Mesenchymal stem cell (in vitro differentiated cells and primary cell): Measurements from ENCODE around the gene CEP170.
A peak's percentile ranks its signal among the peaks of the same experiment; 100 is the strongest.

Source experiments
- DNase-seq: peaks from one replicate; pipeline ENCODE4 v3.0.0-alpha.2; 2013
- H2AFZ ChIP-seq: one replicate; pipeline ENCODE4 v1.6.1; 2013; ENCODE audit warnings: low read depth, mild to moderate bottlenecking, control low read depth, inconsistent platforms, low read length, moderate library complexity
- H2AK5ac ChIP-seq: 2 replicates; pipeline ENCODE4 v1.6.1; 2013; ENCODE audit warnings: low read length, moderate library complexity, mild to moderate bottlenecking, inconsistent platforms; ENCODE audit not compliant: severe bottlenecking
- H2BK120ac ChIP-seq: one replicate; pipeline ENCODE4 v1.6.1; 2013; ENCODE audit warnings: low read depth, mild to moderate bottlenecking, inconsistent platforms, low read length, moderate library complexity
- H2BK12ac ChIP-seq, 2 experiments: one replicate each; pipeline ENCODE4 v1.6.1; 2013; ENCODE audit warnings: inconsistent platforms in 2 of 2, low read length in 2 of 2, mild to moderate bottlenecking in 2 of 2, moderate library complexity in 2 of 2, control low read depth in 1 of 2
- H2BK15ac ChIP-seq: one replicate; pipeline ENCODE4 v1.6.1; 2013; ENCODE audit warnings: mild to moderate bottlenecking, low read depth, inconsistent platforms; ENCODE audit not compliant: poor library complexity, severe bottlenecking
- H2BK5ac ChIP-seq: 2 replicates; pipeline ENCODE4 v1.6.1; 2013; ENCODE audit warnings: low read depth, mild to moderate bottlenecking, low read length, control low read depth, inconsistent platforms; ENCODE audit not compliant: poor library complexity, severe bottlenecking
- H3K14ac ChIP-seq, 2 experiments: one replicate each; pipeline ENCODE4 v1.6.1; 2013; ENCODE audit warnings: inconsistent platforms in 2 of 2, low read length in 2 of 2, control low read depth in 1 of 2, mild to moderate bottlenecking in 1 of 2, moderate library complexity in 1 of 2
- H3K18ac ChIP-seq, 2 experiments: one replicate each; pipeline ENCODE4 v1.6.1; 2013; ENCODE audit warnings: inconsistent platforms in 2 of 2, low read length in 2 of 2, control low read depth in 1 of 2, low read depth in 1 of 2, mild to moderate bottlenecking in 1 of 2
- H3K23ac ChIP-seq, 2 experiments: one replicate each; pipeline ENCODE4 v1.6.1; 2013; ENCODE audit warnings: inconsistent platforms in 2 of 2, low read length in 2 of 2, mild to moderate bottlenecking in 2 of 2, moderate library complexity in 2 of 2, control low read depth in 1 of 2
- H3K27ac ChIP-seq: 2 replicates; pipeline ENCODE4 v1.5.1; 2013; ENCODE audit warnings: mild to moderate bottlenecking, moderate library complexity, low read length, control low read depth, inconsistent platforms; ENCODE audit not compliant: poor library complexity, severe bottlenecking
- H3K27me3 ChIP-seq, 2 experiments: 2 replicates each; pipeline versions ENCODE4 v1.6.1 to v1.7.0; 2013; ENCODE audit warnings: low read length in 2 of 2, mild to moderate bottlenecking in 2 of 2, moderate library complexity in 2 of 2, control low read depth in 1 of 2, inconsistent platforms in 1 of 2; ENCODE audit not compliant: control insufficient read depth in 1 of 2, insufficient read depth in 1 of 2
- H3K36me3 ChIP-seq, 2 experiments: 2 replicates each; pipeline versions ENCODE4 v1.6.1 to v1.7.0; 2013; ENCODE audit warnings: low read length in 2 of 2, control low read depth in 1 of 2, inconsistent platforms in 1 of 2, low read depth in 1 of 2, mild to moderate bottlenecking in 1 of 2; ENCODE audit not compliant: insufficient read depth in 2 of 2, control insufficient read depth in 1 of 2
- H3K4ac ChIP-seq, 2 experiments: one replicate each; pipeline ENCODE4 v1.6.1; 2013; ENCODE audit warnings: inconsistent platforms in 2 of 2, low read length in 2 of 2, mild to moderate bottlenecking in 2 of 2, moderate library complexity in 2 of 2, control low read depth in 1 of 2, low read depth in 1 of 2
- H3K4me1 ChIP-seq: 2 replicates; pipeline ENCODE4 v1.6.1; 2013; ENCODE audit warnings: low read depth, low read length, control low read depth; ENCODE audit not compliant: control insufficient read depth, insufficient read depth
- H3K4me2 ChIP-seq: 2 replicates; pipeline ENCODE4 v1.6.1; 2013; ENCODE audit warnings: low read length, mild to moderate bottlenecking, inconsistent platforms; ENCODE audit not compliant: poor library complexity, severe bottlenecking
- H3K4me3 ChIP-seq, 2 experiments: 2 replicates each; pipeline versions ENCODE4 v1.5.1 to v1.7.0; 2013; ENCODE audit warnings: low read length in 2 of 2, mild to moderate bottlenecking in 2 of 2, control low read depth in 1 of 2, low read depth in 1 of 2; ENCODE audit not compliant: insufficient read depth in 1 of 2
- H3K79me1 ChIP-seq: replicated peaks from 2 replicates; pipeline ENCODE4 v1.6.1; 2013; ENCODE audit warnings: mild to moderate bottlenecking, control low read depth, low read length, inconsistent platforms; ENCODE audit not compliant: poor library complexity, severe bottlenecking
- H3K9ac ChIP-seq: 2 replicates; pipeline ENCODE4 v1.7.0; 2013; ENCODE audit warnings: mild to moderate bottlenecking, low read length, moderate library complexity
- H3K9me3 ChIP-seq: 2 replicates; pipeline ENCODE4 v1.7.0; 2013; ENCODE audit warnings: mild to moderate bottlenecking, low read length; ENCODE audit not compliant: control insufficient read depth
- H4K8ac ChIP-seq: one replicate; pipeline ENCODE4 v1.6.1; 2013; ENCODE audit warnings: inconsistent platforms, mild to moderate bottlenecking, low read length, moderate library complexity
- H4K91ac ChIP-seq: one replicate; pipeline ENCODE4 v1.6.1; 2013; ENCODE audit warnings: mild to moderate bottlenecking, low read length, inconsistent platforms
- WGBS: methylation state at CpG from one replicate; pipeline ENCODE4 v1.1.7; 2013; ENCODE audit warnings: mixed read lengths; 5-methylcytosine and 5-hydroxymethylcytosine counted together

The CEP170 gene

GRCh38 chr1:243287652-243288051 lies 32.6 kb upstream of the CEP170 start:
- peaks cover 3 to 71% of the 10 kb centered on the region in 2 experiments for H3K36me3 ChIP-seq
- no CpG with 5 or more reads among the region's 1 CpG for WGBS
- no peak overlapping the region for H2BK120ac ChIP-seq

GRCh38 chr1:243287123-243287460 lies 32.0 kb upstream of the CEP170 start:
- Histone ChIP-seq H3K18ac (no peak overlapping the region), H2BK120ac (no peak overlapping the region), H3K9me3 (peaks cover 7% of the 10 kb centered on the region), H3K23ac (no peak overlapping the region), H2AFZ (no peak overlapping the region), H3K14ac (no peak overlapping the region), H2AK5ac (no peak overlapping the region), H3K36me3 (peaks cover 3 to 71% of the 10 kb centered on the region in 2 experiments), H2BK12ac (no peak overlapping the region), H2BK15ac (no peak overlapping the region), H3K79me1 (peaks cover 7% of the 10 kb centered on the region), H4K8ac (no peak overlapping the region), H3K4me1 (peaks cover 2% of the 10 kb centered on the region), H3K9ac (peak overlapping the region; percentile 44), H2BK5ac (no peak overlapping the region), H3K4me3 (no peak overlapping the region), H3K27me3 (no peaks in the 10 kb centered on the region), H3K4ac (no peak overlapping the region), H3K27ac (peak overlapping the region; percentile 77), H4K91ac (no peak overlapping the region), H3K4me2 (no peak overlapping the region)
- WGBS = 18% methylated on average over 2 of the region's 2 CpGs
- peak; percentile 55 for DNase-seq

More at GRCh38 chr1:243287652-243288051, 32.6 kb upstream of the CEP170 start:
- H3K23ac ChIP-seq = no peak overlapping the region
- H2BK12ac ChIP-seq = no peak overlapping the region
- peaks cover 2% of the 10 kb centered on the region for H3K9me3 ChIP-seq
- peak overlapping the region; percentile 66 for H3K9ac ChIP-seq
- peaks cover 10% of the 10 kb centered on the region for H3K79me1 ChIP-seq
- H3K27ac ChIP-seq = peak overlapping the region; percentile 78
- peak; percentile 88 for DNase-seq
- H4K91ac ChIP-seq = no peak overlapping the region
- H2AFZ ChIP-seq = no peak overlapping the region
- no peak overlapping the region for H3K14ac ChIP-seq
- H3K27me3 ChIP-seq = no peaks in the 10 kb centered on the region
- H4K8ac ChIP-seq = no peak overlapping the region
- H2BK5ac ChIP-seq = no peak overlapping the region
- no peak overlapping the region for H2BK15ac ChIP-seq
- H3K18ac ChIP-seq = no peak overlapping the region
- no peak overlapping the region for H3K4me2 ChIP-seq
- H3K4me3 ChIP-seq = no peak overlapping the region
- no peak overlapping the region for H2AK5ac ChIP-seq
- H3K4ac ChIP-seq = no peak overlapping the region
- H3K4me1 ChIP-seq = peaks cover 2% of the 10 kb centered on the region

GRCh38 chr1:243286409-243287122 lies 31.5 kb upstream of the CEP170 start:
- Histone ChIP-seq H2AK5ac (no peak overlapping the region), H2BK12ac (no peak overlapping the region), H3K23ac (no peak overlapping the region), H3K4ac (peak overlapping the region in 1 of 2 experiments; percentile 69), H3K9me3 (peaks cover 7% of the 10 kb centered on the region), H3K79me1 (peaks cover 11% of the 10 kb centered on the region), H3K36me3 (peaks cover 7 to 71% of the 10 kb centered on the region in 2 experiments), H2BK15ac (no peak overlapping the region), H3K4me2 (no peak overlapping the region), H2AFZ (no peak overlapping the region), H3K14ac (no peak overlapping the region), H3K18ac (no peak overlapping the region), H3K9ac (peak overlapping the region; percentile 44), H4K8ac (no peak overlapping the region), H4K91ac (no peak overlapping the region), H3K4me3 (no peak overlapping the region), H2BK120ac (no peak overlapping the region), H2BK5ac (peak overlapping the region; percentile 73), H3K4me1 (peaks cover 2% of the 10 kb centered on the region), H3K27ac (peak overlapping the region; percentile 77), H3K27me3 (no peaks in the 10 kb centered on the region)
- peak; percentile 54 for DNase-seq
- WGBS = 69% methylated on average over 6 of the region's 8 CpGs

- no peak for DNase-seq
- no peak overlapping the region for H3K4ac ChIP-seq
- H3K4me1 ChIP-seq = no peaks in the 10 kb centered on the region
- peaks cover 9% of the 10 kb centered on the region for H3K79me1 ChIP-seq
- no peak overlapping the region for H3K27ac ChIP-seq
- H2AK5ac ChIP-seq = no peak overlapping the region
- no peak overlapping the region for H2BK120ac ChIP-seq
- H2BK15ac ChIP-seq = no peak overlapping the region
- H3K4me2 ChIP-seq = no peak overlapping the region
- no peaks in the 10 kb centered on the region for H3K27me3 ChIP-seq
- no peak overlapping the region for H4K8ac ChIP-seq
- no peak overlapping the region for H2BK12ac ChIP-seq
- no peak overlapping the region for H2AFZ ChIP-seq
- 94% methylated on average over 4 of the region's 5 CpGs for WGBS
- peaks cover 5 to 74% of the 10 kb centered on the region in 2 experiments for H3K36me3 ChIP-seq
- H3K9ac ChIP-seq = no peak overlapping the region
- no peak overlapping the region for H3K18ac ChIP-seq
- no peak overlapping the region for H2BK5ac ChIP-seq
- H3K9me3 ChIP-seq = peaks cover 13% of the 10 kb centered on the region
- H4K91ac ChIP-seq = no peak overlapping the region
- no peak overlapping the region for H3K14ac ChIP-seq
- H3K4me3 ChIP-seq = no peak overlapping the region
- no peak overlapping the region for H3K23ac ChIP-seq
Measured at GRCh38 chr1:243281672-243282071, 26.6 kb upstream of the CEP170 start.
